ENCODE results near the gene PGC.

The PGC gene

GRCh38 chr6:41779336-41779735 is 32.1 kb upstream of the PGC start:
- H4K20me1 ChIP-seq: peaks cover 0 to 7% (median 0%) of the 10 kb centered on the region in 11 experiments; a peak in 2 of 22 replicates
- H3K27me3 ChIP-seq: peaks cover 0 to 7% (median 0%) of the 10 kb centered on the region in 11 experiments; a peak in 3 of 22 replicates
- no peak for TF ChIP-seq Cebpa-rat (IDR thresholded peaks at IDR 0.05)
- H3K36me3 ChIP-seq: peaks cover 12 to 25% (median 19%) of the 10 kb centered on the region in 11 experiments
- H3K9ac ChIP-seq: peak overlapping the region; percentile 73 to 84 (median 82)
- peak overlapping the region; percentile 37 to 75 (median 60); a peak in 19 of 22 replicates for H3K27ac ChIP-seq
- H3K4me2 ChIP-seq: peak overlapping the region; percentile 93 to 99 (median 97)
- H3K4me1 ChIP-seq: peaks cover 35 to 55% (median 45%) of the 10 kb centered on the region in 10 experiments
- no peaks in the 10 kb centered on the region for H3K9me3 ChIP-seq (replicated peaks in 1 of 11)
- H3K4me3 ChIP-seq: peak overlapping the region; percentile 67 to 79 (median 73)

GRCh38 chr6:41778895-41779294 is 31.7 kb upstream of the PGC start:
- H3K4me2 ChIP-seq: peak overlapping the region; percentile 93 to 99 (median 97)
- peak overlapping the region; percentile 67 to 79 (median 73) for H3K4me3 ChIP-seq
- H4K20me1 ChIP-seq: peaks cover 0 to 7% (median 0%) of the 10 kb centered on the region in 11 experiments; a peak in 2 of 22 replicates
- no peak for TF ChIP-seq Cebpa-rat (IDR thresholded peaks at IDR 0.05)
- H3K27me3 ChIP-seq: peaks cover 0 to 7% (median 0%) of the 10 kb centered on the region in 11 experiments; a peak in 3 of 22 replicates
- H3K9ac ChIP-seq: peak overlapping the region; percentile 73 to 84 (median 82)
- no peaks in the 10 kb centered on the region for H3K9me3 ChIP-seq (replicated peaks in 1 of 11)
- peaks cover 13 to 30% (median 23%) of the 10 kb centered on the region in 11 experiments for H3K36me3 ChIP-seq
- H3K27ac ChIP-seq: peak overlapping the region in 4 of 11 experiments; percentile 49 to 73 (median 64); a peak in 4 of 22 replicates
- peaks cover 35 to 50% (median 41%) of the 10 kb centered on the region in 10 experiments for H3K4me1 ChIP-seq

DNA sequence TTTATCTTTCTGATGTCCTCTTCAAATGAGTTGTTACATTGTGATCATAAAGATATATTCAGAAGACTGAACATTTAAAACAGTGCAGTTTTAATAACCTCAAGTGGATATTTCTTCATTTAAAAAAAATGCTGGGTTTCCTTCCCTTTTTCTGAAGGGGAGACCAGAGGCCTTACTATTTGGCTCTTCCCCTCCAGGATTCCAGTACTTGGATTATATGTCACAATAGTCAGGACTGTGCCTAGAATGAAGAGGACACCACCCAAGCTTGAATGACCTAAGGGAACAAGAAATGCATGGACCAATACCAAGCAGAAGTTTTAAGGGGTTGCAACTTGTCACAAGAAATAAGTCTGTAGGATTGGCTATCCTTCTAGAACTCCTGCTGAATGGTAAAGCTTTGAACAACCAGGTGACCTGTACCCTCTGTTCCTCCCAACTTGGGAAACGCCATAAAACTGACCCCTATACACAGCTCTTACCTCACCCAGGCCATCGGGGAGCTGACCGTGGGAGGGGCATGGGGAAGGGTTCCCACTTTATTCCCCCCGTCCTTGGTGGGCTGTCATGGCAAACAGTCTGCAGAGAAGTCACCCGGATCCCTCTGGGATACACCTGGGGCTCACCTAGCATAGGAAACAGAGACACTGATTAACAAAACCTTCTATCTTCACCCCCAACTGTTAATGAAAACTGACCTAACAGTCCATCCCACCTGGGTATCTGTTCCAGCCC is 30.5 kb upstream of the PGC start:
- H3K9me3 ChIP-seq (replicated peaks in 1 of 11): no peaks in the 10 kb centered on the region
- peaks cover 0 to 7% (median 0%) of the 10 kb centered on the region in 11 experiments; a peak in 3 of 22 replicates for H3K27me3 ChIP-seq
- peak overlapping the region in 9 of 11 experiments; percentile 1 to 83 (median 32); a peak in 8 of 22 replicates for H3K9ac ChIP-seq
- H3K4me1 ChIP-seq: peaks cover 35 to 48% (median 40%) of the 10 kb centered on the region in 10 experiments
- TF ChIP-seq Cebpa-rat (IDR thresholded peaks at IDR 0.05): no peak
- peaks cover 0 to 7% (median 0%) of the 10 kb centered on the region in 11 experiments; a peak in 2 of 22 replicates for H4K20me1 ChIP-seq
- H3K4me2 ChIP-seq: peak overlapping the region in 9 of 11 experiments; percentile 8 to 99 (median 96); a peak in 14 of 22 replicates
- no peak overlapping the region for H3K4me3 ChIP-seq
- peaks cover 20 to 39% (median 30%) of the 10 kb centered on the region in 11 experiments for H3K36me3 ChIP-seq
- 0 out of 22 replicates have a peak overlapping the region, but pooled peaks of 3 of the 11 experiments have one; percentile 2 to 22 (median 18) for H3K27ac ChIP-seq

GRCh38 chr6:41775293-41775882 is 28.2 kb upstream of the PGC start:
- no peak overlapping the region for H3K4me2 ChIP-seq
- no peak for TF ChIP-seq Cebpa-rat (IDR thresholded peaks at IDR 0.05)
- no peaks in the 10 kb centered on the region for H3K27me3 ChIP-seq
- 0 out of 22 replicates have a peak overlapping the region, but pooled peaks of 1 of the 11 experiments have one; percentile 13 for H3K9ac ChIP-seq
- H3K9me3 ChIP-seq (replicated peaks in 1 of 11): no peaks in the 10 kb centered on the region
- peaks cover 43 to 62% (median 52%) of the 10 kb centered on the region in 11 experiments for H3K36me3 ChIP-seq
- no peak overlapping the region for H3K27ac ChIP-seq
- H3K4me1 ChIP-seq: peaks cover 22 to 34% (median 27%) of the 10 kb centered on the region in 10 experiments
- peaks cover 0 to 7% (median 0%) of the 10 kb centered on the region in 11 experiments; a peak in 3 of 22 replicates for H4K20me1 ChIP-seq
- H3K4me3 ChIP-seq: no peak overlapping the region

DNA sequence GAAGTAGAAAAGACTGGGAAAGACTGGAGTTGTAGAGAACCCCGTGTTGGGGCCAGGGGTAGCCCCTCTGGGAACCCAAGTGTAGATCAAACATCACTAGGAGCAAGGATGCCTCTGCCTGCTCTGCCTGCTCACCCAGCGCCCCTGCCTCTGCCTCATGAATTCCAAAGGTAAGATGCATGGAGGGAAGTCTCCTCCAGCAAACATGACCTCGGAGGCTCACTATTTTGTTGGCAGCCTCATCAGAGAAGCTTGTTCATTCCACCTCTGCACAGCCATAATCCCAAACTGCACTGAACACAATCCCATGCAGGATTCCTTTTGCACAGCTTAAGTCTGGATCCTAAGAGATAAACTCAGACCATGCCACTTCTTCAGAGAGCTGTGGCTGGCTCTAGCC is 27.6 kb upstream of the PGC start:
- H3K27me3 ChIP-seq: no peaks in the 10 kb centered on the region
- H3K4me3 ChIP-seq: no peak overlapping the region
- no peak overlapping the region for H3K4me2 ChIP-seq
- H3K36me3 ChIP-seq: peaks cover 46 to 65% (median 56%) of the 10 kb centered on the region in 11 experiments
- peaks cover 24 to 34% (median 28%) of the 10 kb centered on the region in 10 experiments for H3K4me1 ChIP-seq
- H4K20me1 ChIP-seq: peaks cover 0 to 7% (median 0%) of the 10 kb centered on the region in 11 experiments; a peak in 3 of 22 replicates
- no peaks in the 10 kb centered on the region for H3K9me3 ChIP-seq (replicated peaks in 1 of 11)
- no peak for TF ChIP-seq Cebpa-rat (IDR thresholded peaks at IDR 0.05)
- H3K27ac ChIP-seq: no peak overlapping the region
- H3K9ac ChIP-seq: 0 out of 22 replicates have a peak overlapping the region, but pooled peaks of 1 of the 11 experiments have one; percentile 13

GRCh38 chr6:41771058-41771983 is 24.1 kb upstream of the PGC start:
- H3K27me3 ChIP-seq: no peaks in the 10 kb centered on the region

DNA sequence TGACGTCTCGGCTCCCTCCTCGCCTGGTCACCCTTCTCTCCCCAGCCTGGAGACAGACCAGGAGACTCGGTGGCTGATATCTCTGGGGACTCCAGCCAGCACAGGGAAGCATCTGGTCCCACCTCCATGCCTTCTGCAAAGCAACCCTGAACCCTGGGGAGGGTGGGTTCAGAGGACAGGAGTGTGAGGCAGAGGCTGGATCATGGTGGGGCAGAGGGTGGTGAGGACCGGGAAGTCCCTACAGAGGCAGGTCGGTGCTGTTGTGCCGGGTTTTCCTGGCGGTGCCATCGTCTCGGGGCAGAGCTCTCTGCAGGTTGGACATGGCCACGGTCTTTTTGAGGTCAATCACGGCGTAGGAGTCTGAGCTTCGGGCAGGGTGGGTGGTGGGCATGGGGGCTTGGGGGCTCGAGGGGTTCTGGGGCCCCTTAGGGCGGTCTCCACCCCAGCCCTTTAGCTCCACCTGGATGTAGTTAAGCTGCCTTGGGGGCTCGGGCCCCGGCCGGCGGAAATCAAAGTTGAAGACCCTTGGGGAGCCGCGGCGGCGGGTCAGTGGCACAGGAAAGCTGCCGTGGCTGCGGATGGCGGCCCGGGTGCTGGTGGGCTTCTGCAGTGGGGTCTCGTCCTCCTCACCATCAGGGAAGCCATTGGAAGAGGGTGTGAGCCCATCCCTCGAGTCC is 23.3 kb upstream of the PGC start:
- no peaks in the 10 kb centered on the region for H3K9me3 ChIP-seq (replicated peaks in 1 of 11)
- H3K4me2 ChIP-seq: no peak overlapping the region
- peaks cover 0 to 5% (median 0%) of the 10 kb centered on the region in 11 experiments; a peak in 3 of 22 replicates for H4K20me1 ChIP-seq
- no peak for TF ChIP-seq Cebpa-rat (IDR thresholded peaks at IDR 0.05)
- H3K9ac ChIP-seq: no peak overlapping the region; a peak in 1 of 22 replicates
- no peak overlapping the region for H3K27ac ChIP-seq
- no peak overlapping the region for H3K4me3 ChIP-seq
- H3K4me1 ChIP-seq: peaks cover 12 to 31% (median 24%) of the 10 kb centered on the region in 10 experiments
- H3K36me3 ChIP-seq: peaks cover 46 to 62% (median 52%) of the 10 kb centered on the region in 11 experiments
- no peaks in the 10 kb centered on the region for H3K27me3 ChIP-seq

More at GRCh38 chr6:41771058-41771983, 24.1 kb upstream of the PGC start:
- Histone ChIP-seq H3K4me1 (peaks cover 16 to 31% (median 24%) of the 10 kb centered on the region in 10 experiments), H3K4me3 (no peak overlapping the region), H3K9me3 (replicated peaks in 1 of 11) (no peaks in the 10 kb centered on the region), H4K20me1 (peaks cover 0 to 7% (median 0%) of the 10 kb centered on the region in 11 experiments; a peak in 3 of 22 replicates), H3K9ac (no peak overlapping the region), H3K27ac (no peak overlapping the region), H3K36me3 (peaks cover 46 to 64% (median 54%) of the 10 kb centered on the region in 11 experiments), H3K4me2 (no peak overlapping the region)
- TF ChIP-seq Cebpa-rat (IDR thresholded peaks at IDR 0.05): no peak
